ENCODE results near the gene S100A2. TPM values are rescaled to one million over a fixed set of nuclear protein-coding genes. Genes with fewer than 3 reads are reported as not detected.

Gene S100A2
- not detected in 2 replicates for total RNA-seq
- total RNA-seq (2013) = 0.16 TPM
- polyA plus RNA-seq = 0.19 TPM in 1 of 2 replicates, not detected in the other
- not detected in 2 replicates for polyA minus RNA-seq

DNA sequence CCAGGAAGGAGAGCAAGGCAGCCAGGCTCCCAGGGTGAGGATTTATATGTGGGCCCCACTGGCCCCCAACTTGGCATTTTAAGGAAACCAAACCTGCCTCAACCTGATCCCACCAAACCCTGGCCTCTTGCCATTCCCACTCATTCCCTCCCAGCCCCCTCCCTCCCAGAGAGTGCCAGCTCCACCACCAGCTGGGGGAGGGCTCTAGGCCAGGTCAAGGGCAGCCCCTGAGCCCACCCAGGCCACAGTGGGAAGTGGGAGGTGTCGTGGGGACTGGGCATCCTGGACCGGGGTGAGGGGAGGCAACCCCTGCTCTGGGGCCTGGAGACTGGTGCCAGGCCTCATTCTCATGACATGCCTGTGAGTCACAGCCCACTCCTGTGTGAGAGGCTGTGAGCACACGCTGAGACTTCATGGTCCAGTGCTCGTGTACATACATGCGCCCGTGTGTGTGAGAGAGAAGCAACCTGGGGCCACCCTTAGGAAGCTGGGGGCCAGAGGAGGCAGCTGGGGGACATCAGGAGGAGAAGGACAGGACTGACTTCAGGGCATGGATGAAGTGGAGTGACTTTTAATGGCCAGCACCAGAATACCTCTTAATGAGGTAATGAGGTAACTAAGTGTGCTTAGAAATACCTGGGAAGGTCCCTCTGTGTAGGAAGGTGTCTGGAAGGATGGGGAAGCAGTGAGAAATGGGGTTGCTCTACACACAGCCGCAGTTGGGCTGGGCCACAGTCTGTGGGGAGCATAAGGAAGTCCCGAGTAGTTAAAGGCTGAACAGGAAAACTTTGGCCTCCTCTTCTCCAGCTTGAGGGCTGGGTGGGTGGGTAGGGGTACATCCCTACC, at the start of gene S100A2:
Gene S100A2, minus strand, starts transcription at position 316 of the 846 bp plus-strand sequence. CDS start 1,967 bp downstream, outside the sequence.
- no peak within 1 kb of the TSS for H3K4me3 ChIP-seq (ENCODE audit: control extremely low read depth in 1 of 5, extremely low read depth in 1 of 5, insufficient read depth in 1 of 5, low read depth in 2 of 5, low read length in 4 of 5)
- H3K4me2 ChIP-seq (replicated peaks; ENCODE audit: low read depth, low read length, poor library complexity, severe bottlenecking) = peak within 1 kb of the TSS; percentile 58
- H3K27me3 Mint-ChIP-seq = peaks cover 4% of the 10 kb centered on the region
- H3K4me1 ChIP-seq (ENCODE audit: control insufficient read depth in 2 of 2, insufficient read depth in 2 of 2, low read length in 2 of 2) = peaks cover 12 to 28% of the 10 kb centered on the region in 2 donors
- H4K20me1 ChIP-seq (ENCODE audit: control insufficient read depth, insufficient read depth, low read length, poor library complexity, severe bottlenecking) = no peaks in the 10 kb centered on the region
- H3K79me2 ChIP-seq (ENCODE audit: control insufficient read depth, insufficient read depth, low read length) = no peaks in the 10 kb centered on the region
- CTCF ChIA-PET = interaction anchor here (0.6 to 2.8 kb wide), 11 partner anchors 15 to 420 kb away, joined by 3 to 36 read pairs (median 5); partner anchors contain the start of genes DENND4B, RAB13, S100A4 and S100A5
- TF ChIP-seq, protein P1, sequence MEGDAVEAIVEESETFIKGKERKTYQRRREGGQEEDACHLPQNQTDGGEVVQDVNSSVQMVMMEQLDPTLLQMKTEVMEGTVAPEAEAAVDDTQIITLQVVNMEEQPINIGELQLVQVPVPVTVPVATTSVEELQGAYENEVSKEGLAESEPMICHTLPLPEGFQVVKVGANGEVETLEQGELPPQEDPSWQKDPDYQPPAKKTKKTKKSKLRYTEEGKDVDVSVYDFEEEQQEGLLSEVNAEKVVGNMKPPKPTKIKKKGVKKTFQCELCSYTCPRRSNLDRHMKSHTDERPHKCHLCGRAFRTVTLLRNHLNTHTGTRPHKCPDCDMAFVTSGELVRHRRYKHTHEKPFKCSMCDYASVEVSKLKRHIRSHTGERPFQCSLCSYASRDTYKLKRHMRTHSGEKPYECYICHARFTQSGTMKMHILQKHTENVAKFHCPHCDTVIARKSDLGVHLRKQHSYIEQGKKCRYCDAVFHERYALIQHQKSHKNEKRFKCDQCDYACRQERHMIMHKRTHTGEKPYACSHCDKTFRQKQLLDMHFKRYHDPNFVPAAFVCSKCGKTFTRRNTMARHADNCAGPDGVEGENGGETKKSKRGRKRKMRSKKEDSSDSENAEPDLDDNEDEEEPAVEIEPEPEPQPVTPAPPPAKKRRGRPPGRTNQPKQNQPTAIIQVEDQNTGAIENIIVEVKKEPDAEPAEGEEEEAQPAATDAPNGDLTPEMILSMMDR (IDR thresholded peaks at IDR 0.05) = no peak
- TF ChIP-seq EZH2 (IDR thresholded peaks at IDR 0.05; ENCODE audit: borderline replicate concordance, insufficient read depth, low read depth, low read length, poor library complexity, severe bottlenecking) = no peak
- POLR2A ChIA-PET = interaction anchor here (0.5 to 1.9 kb wide), 9 partner anchors 11 to 218 kb away, joined by 3 to 8 read pairs (median 4); partner anchors contain the start of genes CHTOP, S100A5 and S100A6
- no peaks in the 10 kb centered on the region for H3K9me3 Mint-ChIP-seq (ENCODE audit: insufficient read depth)
- no peaks in the 10 kb centered on the region for H3K36me3 ChIP-seq (replicated peaks in 1 of 2; ENCODE audit: control extremely low read depth in 1 of 2, control insufficient read depth in 1 of 2, extremely low read depth in 1 of 2, insufficient read depth in 2 of 2, low read length in 1 of 2)
- ATAC-seq (ENCODE audit: low read depth) = peak; percentile 71
- peaks cover 0 to 2% (median 0%) of the 10 kb centered on the region in 4 experiments for H3K27me3 ChIP-seq (replicated peaks in 1 of 4; ENCODE audit: control extremely low read depth in 1 of 4, control insufficient read depth in 3 of 4, insufficient read depth in 4 of 4, low read length in 3 of 4)
- peak; percentile 54 for DNase-seq
- H3K27ac ChIP-seq (ENCODE audit: low read length in 2 of 2) = peak within 1 kb of the TSS; percentile 57 to 63
- H3K9ac ChIP-seq (ENCODE audit: low read length) = peak within 1 kb of the TSS; percentile 29
- 37% methylated on average over 7 of the region's 8 CpGs for WGBS (ENCODE audit: insufficient coverage)
- peak within 1 kb of the TSS; percentile 72 for H2AFZ ChIP-seq (ENCODE audit: insufficient read depth, low read depth, low read length, poor library complexity, severe bottlenecking)
- intact Hi-C loops (cut with micrococcal nuclease) = loop anchor here (2.0 kb wide), 1 partner anchor 21 kb away; the partner anchor contains the start of gene S100A4
- H3K27ac Mint-ChIP-seq = peak within 1 kb of the TSS; percentile 99
- H3K9me3 ChIP-seq (ENCODE audit: control extremely low read depth in 1 of 3, control insufficient read depth in 2 of 3, insufficient read depth in 1 of 3, low read length in 2 of 3) = no peaks in the 10 kb centered on the region
- H3K4me3 Mint-ChIP-seq = peak within 1 kb of the TSS; percentile 83
- H3K4me1 Mint-ChIP-seq = peaks cover 28% of the 10 kb centered on the region
